ENCODE results near the gene CSNK1D. TPM values are rescaled to one million over a fixed set of nuclear protein-coding genes. Genes with fewer than 3 reads are reported as not detected.

CSNK1D gene
- total and polyA plus RNA-seq, 12 donors: 23.7 to 185 (median 125) TPM

- H3K27ac ChIP-seq: peak overlapping the region in 3 of 5 donors; percentile 43 to 73 (median 44)
- no peak overlapping the region for H3K4me3 ChIP-seq
- intact Hi-C loops (cut with DNase I): no loop called here
- H3K4me1 ChIP-seq (replicated peaks in 1 of 2): peaks cover 0 to 15% of the 10 kb centered on the region in 2 donors
- H3K36me3 ChIP-seq (replicated peaks in 1 of 2): no peaks in the 10 kb centered on the region
- DNase-seq: no peak
- no peak for TF ChIP-seq POLR2A (IDR thresholded peaks at IDR 0.05)
- TF ChIP-seq, protein P1, sequence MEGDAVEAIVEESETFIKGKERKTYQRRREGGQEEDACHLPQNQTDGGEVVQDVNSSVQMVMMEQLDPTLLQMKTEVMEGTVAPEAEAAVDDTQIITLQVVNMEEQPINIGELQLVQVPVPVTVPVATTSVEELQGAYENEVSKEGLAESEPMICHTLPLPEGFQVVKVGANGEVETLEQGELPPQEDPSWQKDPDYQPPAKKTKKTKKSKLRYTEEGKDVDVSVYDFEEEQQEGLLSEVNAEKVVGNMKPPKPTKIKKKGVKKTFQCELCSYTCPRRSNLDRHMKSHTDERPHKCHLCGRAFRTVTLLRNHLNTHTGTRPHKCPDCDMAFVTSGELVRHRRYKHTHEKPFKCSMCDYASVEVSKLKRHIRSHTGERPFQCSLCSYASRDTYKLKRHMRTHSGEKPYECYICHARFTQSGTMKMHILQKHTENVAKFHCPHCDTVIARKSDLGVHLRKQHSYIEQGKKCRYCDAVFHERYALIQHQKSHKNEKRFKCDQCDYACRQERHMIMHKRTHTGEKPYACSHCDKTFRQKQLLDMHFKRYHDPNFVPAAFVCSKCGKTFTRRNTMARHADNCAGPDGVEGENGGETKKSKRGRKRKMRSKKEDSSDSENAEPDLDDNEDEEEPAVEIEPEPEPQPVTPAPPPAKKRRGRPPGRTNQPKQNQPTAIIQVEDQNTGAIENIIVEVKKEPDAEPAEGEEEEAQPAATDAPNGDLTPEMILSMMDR (IDR thresholded peaks at IDR 0.05): no peak
- H3K9me3 ChIP-seq (replicated peaks in 1 of 3): no peaks in the 10 kb centered on the region
- WGBS, 4 donors: 77 to 83% (median 80%) methylated on average over 9 of the region's 9 CpGs
- H3K27me3 ChIP-seq: no peaks in the 10 kb centered on the region
These were observed 13.7 kb upstream of the CSNK1D start for GRCh38 chr17:82287013-82287867.

DNA sequence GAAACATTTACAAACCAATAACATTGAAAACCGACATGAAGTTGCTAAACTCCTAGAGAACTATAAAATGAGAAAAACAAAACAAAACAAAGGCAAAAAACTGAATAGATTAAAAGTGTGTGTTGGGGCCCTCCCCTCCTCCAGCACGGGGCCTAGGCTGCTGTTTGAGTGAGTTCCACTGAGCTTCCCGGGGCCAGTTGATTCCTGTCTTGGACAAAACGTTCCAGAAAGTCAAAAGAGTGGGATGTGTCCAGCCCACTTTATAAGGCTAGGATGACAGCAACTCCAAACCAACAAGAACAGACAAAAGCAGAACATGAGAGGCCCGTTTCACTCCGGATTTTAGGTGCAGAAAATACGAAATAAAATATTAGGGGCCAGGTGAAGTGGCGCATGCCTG is 11.6 kb upstream of the CSNK1D start:
- TF ChIP-seq, protein P1 (IDR thresholded peaks at IDR 0.05): no peak
- TF ChIP-seq POLR2A (IDR thresholded peaks at IDR 0.05): no peak
- WGBS, 4 donors: 61 to 72% (median 67%) methylated on average over 8 of the region's 8 CpGs
- no peak for DNase-seq
- Histone ChIP-seq H3K9me3 (replicated peaks in 1 of 3) (no peaks in the 10 kb centered on the region), H3K4me3 (no peak overlapping the region), H3K4me1 (replicated peaks in 1 of 2) (peaks cover 0 to 16% of the 10 kb centered on the region in 2 donors), H3K27ac (peak overlapping the region in 1 of 5 donors; percentile 14), H3K36me3 (replicated peaks in 1 of 2) (no peaks in the 10 kb centered on the region), H3K27me3 (no peaks in the 10 kb centered on the region)
- intact Hi-C loops (cut with DNase I): no loop called here

GRCh38 chr17:82283208-82283749 is 9.8 kb upstream of the CSNK1D start:
- 35 to 44% (median 43%) methylated on average over 9 to 13 of the region's 13 CpGs; no CpG with 5 or more reads in 1 of the 4 donors for WGBS, 4 donors
- intact Hi-C loops (cut with DNase I): no loop called here
- Histone ChIP-seq H3K9me3 (replicated peaks in 1 of 3) (no peaks in the 10 kb centered on the region), H3K27ac (peak overlapping the region in 1 of 5 donors; percentile 12), H3K36me3 (replicated peaks in 1 of 2) (no peaks in the 10 kb centered on the region), H3K27me3 (no peaks in the 10 kb centered on the region), H3K4me3 (no peak overlapping the region), H3K4me1 (replicated peaks in 1 of 2) (peaks cover 0 to 16% of the 10 kb centered on the region in 2 donors)
- TF ChIP-seq, protein P1 (IDR thresholded peaks at IDR 0.05): no peak
- no peak for TF ChIP-seq POLR2A (IDR thresholded peaks at IDR 0.05)
- DNase-seq: peak in 3 of 7 donors; percentile 27 to 89 (median 49)

All from adrenal gland (tissue), 12 donors.